Measurements from ENCODE around the gene PLCH1. TPM values are rescaled to one million over a fixed set of nuclear protein-coding genes. Genes with fewer than 3 reads are reported as not detected.

Gene PLCH1
- total RNA-seq, 6 experiments from 2014 or later: not detected

DNA sequence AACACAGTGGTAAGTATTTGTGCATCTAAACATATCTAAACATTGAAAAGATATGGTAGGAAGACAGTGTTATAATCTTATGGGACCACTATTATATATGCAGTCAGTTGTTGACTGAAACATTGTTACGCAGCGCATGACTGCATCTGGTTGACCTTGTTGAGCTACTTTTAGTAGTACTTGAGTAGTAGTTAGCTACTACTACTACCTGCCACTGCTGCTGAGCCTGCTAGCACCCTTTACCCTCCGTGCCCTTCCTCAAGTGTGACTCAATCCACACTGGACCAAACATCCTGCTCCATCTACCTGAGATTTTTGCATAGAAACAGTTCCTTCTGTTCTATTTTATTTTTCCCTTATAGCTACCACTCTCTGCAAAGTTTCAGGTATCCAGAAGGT, 327.8 kb downstream of the PLCH1 start:
- peaks cover 43% of the 10 kb centered on the region for H3K4me1 Mint-ChIP-seq (ENCODE audit: low read depth)

DNA sequence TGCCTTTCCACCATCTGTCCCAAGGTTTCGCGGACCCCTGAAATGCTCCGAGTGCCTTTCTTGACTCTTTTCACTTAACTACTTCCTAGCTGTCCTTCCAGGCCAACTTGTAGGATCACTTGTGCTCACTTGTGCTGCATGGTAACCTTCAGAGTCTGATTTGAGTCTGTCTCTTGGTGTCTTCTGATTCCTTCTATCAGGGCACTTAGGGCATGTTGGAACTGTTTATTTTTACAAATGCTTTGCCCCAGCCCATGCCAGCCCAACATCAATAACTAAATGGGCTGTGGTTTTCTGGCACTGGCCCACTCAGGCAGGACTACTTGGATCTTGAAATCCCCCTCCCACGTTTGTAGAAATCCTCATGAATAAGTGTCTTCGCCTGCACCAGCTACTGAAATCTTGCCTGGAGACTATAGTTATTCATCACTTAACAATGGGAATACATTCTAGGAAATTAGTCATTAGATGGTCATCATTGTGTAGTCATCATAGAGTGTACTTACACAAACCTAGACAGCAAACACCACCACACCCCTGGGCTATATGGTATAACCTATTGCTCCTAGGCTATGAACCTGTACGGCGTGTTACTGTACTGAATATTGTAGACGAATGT, 328.3 kb downstream of the PLCH1 start:
- DNase-seq: peak; percentile 57
- H3K36me3 Mint-ChIP-seq (ENCODE audit: low read depth): no peaks in the 10 kb centered on the region
- H3K27ac Mint-ChIP-seq: peak overlapping the region; percentile 69
- no peaks in the 10 kb centered on the region for H3K27me3 Mint-ChIP-seq (ENCODE audit: insufficient read depth)
- TF ChIP-seq, protein P1, sequence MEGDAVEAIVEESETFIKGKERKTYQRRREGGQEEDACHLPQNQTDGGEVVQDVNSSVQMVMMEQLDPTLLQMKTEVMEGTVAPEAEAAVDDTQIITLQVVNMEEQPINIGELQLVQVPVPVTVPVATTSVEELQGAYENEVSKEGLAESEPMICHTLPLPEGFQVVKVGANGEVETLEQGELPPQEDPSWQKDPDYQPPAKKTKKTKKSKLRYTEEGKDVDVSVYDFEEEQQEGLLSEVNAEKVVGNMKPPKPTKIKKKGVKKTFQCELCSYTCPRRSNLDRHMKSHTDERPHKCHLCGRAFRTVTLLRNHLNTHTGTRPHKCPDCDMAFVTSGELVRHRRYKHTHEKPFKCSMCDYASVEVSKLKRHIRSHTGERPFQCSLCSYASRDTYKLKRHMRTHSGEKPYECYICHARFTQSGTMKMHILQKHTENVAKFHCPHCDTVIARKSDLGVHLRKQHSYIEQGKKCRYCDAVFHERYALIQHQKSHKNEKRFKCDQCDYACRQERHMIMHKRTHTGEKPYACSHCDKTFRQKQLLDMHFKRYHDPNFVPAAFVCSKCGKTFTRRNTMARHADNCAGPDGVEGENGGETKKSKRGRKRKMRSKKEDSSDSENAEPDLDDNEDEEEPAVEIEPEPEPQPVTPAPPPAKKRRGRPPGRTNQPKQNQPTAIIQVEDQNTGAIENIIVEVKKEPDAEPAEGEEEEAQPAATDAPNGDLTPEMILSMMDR (IDR thresholded peaks at IDR 0.05): no peak
- H3K9me3 Mint-ChIP-seq: peaks cover 5% of the 10 kb centered on the region; the same call in 1 of the 2 replicates
- no peak overlapping the region for H3K4me3 Mint-ChIP-seq
- H3K4me1 Mint-ChIP-seq (ENCODE audit: low read depth): peaks cover 40% of the 10 kb centered on the region

More for the DNA sequence above, 327.8 kb downstream of the PLCH1 start:
- Mint-ChIP-seq H3K9me3 (no peaks in the 10 kb centered on the region; the same call in 1 of the 2 replicates), H3K27ac (no peak overlapping the region), H3K4me3 (no peak overlapping the region), H3K36me3 (ENCODE audit: low read depth) (no peaks in the 10 kb centered on the region; the same call in 1 of the 2 replicates), H3K27me3 (ENCODE audit: insufficient read depth) (no peaks in the 10 kb centered on the region)
- TF ChIP-seq, protein P1 (IDR thresholded peaks at IDR 0.05): no peak
- no peak for DNase-seq

DNA sequence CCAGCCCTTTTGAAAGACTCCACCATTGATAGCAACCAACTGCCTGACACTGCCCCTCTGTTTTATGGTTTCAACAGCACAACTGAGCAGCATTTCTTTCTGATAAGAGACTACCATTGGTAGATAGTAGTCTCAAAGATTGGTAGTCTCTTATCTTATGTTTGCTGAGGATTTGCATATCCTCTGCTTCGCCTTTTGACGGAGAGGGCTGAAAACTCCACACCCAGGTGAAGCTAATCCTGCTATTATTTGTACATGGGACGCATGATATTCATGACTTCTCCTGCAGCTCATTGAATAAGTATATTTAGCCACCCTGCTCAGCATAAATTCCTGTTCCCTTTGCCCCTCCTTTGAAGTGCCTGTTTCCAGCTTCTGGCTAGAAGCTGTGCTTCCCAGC, 332.0 kb downstream of the PLCH1 start:
- H3K4me3 Mint-ChIP-seq: no peak overlapping the region
- H3K27me3 Mint-ChIP-seq (ENCODE audit: insufficient read depth): no peaks in the 10 kb centered on the region
- H3K27ac Mint-ChIP-seq: no peak overlapping the region
- H3K36me3 Mint-ChIP-seq (ENCODE audit: low read depth): no peaks in the 10 kb centered on the region
- no peak for DNase-seq
- H3K9me3 Mint-ChIP-seq: peaks cover 5% of the 10 kb centered on the region; the same call in 1 of the 2 replicates
- peaks cover 24% of the 10 kb centered on the region for H3K4me1 Mint-ChIP-seq (ENCODE audit: low read depth)
- TF ChIP-seq, protein P1 (IDR thresholded peaks at IDR 0.05): no peak

DNA sequence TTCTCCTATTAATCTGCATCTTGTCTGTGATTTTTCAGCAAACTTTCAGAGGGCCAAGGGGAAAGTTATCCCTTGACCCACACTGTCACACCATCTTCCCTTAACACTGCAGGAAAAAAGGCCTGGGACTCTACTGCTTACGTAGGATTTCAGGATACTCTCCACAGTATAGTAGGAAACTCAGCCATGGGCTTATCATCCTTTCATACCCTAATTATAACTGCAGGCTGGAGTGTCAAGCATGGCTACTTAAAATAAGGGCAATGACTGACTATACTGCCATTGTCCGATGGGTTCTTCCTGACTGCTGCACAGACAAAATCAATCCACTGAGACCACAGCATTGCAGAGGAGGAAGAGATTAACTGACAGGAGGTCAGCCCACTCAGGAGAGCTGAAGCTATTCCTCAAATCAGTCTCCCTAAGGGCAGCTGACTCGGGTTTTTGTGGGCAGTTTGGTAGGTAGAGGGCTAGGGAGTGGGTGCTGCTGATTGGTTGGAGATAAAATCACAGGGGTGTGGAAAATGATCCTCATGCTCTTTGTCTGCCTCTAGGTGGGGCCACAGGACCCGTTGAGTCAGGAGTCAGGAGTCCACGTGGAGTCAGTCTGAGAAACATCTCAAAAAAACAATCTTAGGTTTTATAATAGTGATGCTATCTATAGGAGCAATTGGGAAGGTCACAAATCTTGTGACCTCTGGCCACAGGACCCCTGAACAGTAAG, 333.2 kb downstream of the PLCH1 start:
- no peak for DNase-seq
- H3K4me1 Mint-ChIP-seq (ENCODE audit: low read depth): peaks cover 22% of the 10 kb centered on the region
- no peaks in the 10 kb centered on the region for H3K27me3 Mint-ChIP-seq (ENCODE audit: insufficient read depth)
- no peak overlapping the region for H3K27ac Mint-ChIP-seq
- H3K9me3 Mint-ChIP-seq: peaks cover 5% of the 10 kb centered on the region; the same call in 1 of the 2 replicates
- H3K36me3 Mint-ChIP-seq (ENCODE audit: low read depth): no peaks in the 10 kb centered on the region
- H3K4me3 Mint-ChIP-seq: no peak overlapping the region
- TF ChIP-seq, protein P1 (IDR thresholded peaks at IDR 0.05): no peak

DNA sequence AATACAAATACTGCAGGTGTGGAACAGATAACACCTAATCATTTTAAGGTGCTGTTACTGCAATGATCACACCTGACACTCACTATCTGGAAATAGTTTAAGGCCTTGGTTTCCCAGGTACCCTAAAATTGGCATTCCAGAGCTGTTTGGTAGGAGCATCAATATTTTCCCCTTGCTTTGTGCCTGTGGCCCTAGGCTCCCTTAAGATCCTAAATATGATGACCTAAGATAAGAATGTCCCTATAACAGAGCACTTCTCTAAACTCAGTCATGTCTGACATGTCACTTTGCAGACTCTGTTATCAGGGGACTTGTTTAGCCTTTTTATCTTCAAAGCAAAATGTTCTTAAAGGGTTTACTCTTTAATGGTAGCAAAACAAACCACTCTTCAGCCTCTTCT, 335.5 kb downstream of the PLCH1 start:
- no peak for DNase-seq
- TF ChIP-seq, protein P1 (IDR thresholded peaks at IDR 0.05): no peak
- H3K36me3 Mint-ChIP-seq (ENCODE audit: low read depth): no peaks in the 10 kb centered on the region
- no peak overlapping the region for H3K4me3 Mint-ChIP-seq
- H3K27me3 Mint-ChIP-seq (ENCODE audit: insufficient read depth): no peaks in the 10 kb centered on the region
- peaks cover 14% of the 10 kb centered on the region for H3K4me1 Mint-ChIP-seq (ENCODE audit: low read depth)
- H3K9me3 Mint-ChIP-seq: peaks cover 5% of the 10 kb centered on the region; the same call in 1 of the 2 replicates
- no peak overlapping the region for H3K27ac Mint-ChIP-seq

All from HFFc6 (cell line).